Peyer's patch (tissue), 4 donors: ENCODE measurements around the gene TMCO4. TPM values are rescaled to one million over a fixed set of nuclear protein-coding genes. Genes with fewer than 3 reads are reported as not detected.

ENCODE experiments used
- DNase-seq, 3 donors: peaks; one replicate each; pipeline ENCODE4 v3.0.0-alpha.2; 2017 to 2019
- H3K27ac ChIP-seq, 4 donors: fragments of 200-600 bp; sonication (generic); one replicate each; pipeline ENCODE4 v1.5.1; 2016 to 2019
- H3K27me3 ChIP-seq, 2 donors: fragments of 200-600 bp; sonication (generic); one replicate each; pipeline ENCODE4 v1.5.1; 2019
- H3K36me3 ChIP-seq, 3 donors: fragments of 200-600 bp; sonication (generic); one replicate each; pipeline ENCODE4 v1.5.1; 2016 to 2019
- H3K4me1 ChIP-seq, 4 donors: fragments of 200-600 bp; sonication (generic); one replicate each; pipeline ENCODE4 v1.5.1; 2016 to 2019
- H3K4me3 ChIP-seq, 4 donors: fragments of 200-600 bp; sonication (generic); 1 replicate in 3 of 4; 2 replicates in 1 of 4; pipeline ENCODE4 v1.5.1; 2016 to 2019; ENCODE audit warnings: mild to moderate bottlenecking in 1 of 4
- H3K9me3 ChIP-seq, 4 donors: fragments of 200-600 bp; sonication (generic); one replicate each; pipeline ENCODE4 v1.5.1; 2016 to 2019; ENCODE audit warnings: mild to moderate bottlenecking in 1 of 4
- POLR2A ChIP-seq, 2 donors: fragments of 450-650 bp; IDR thresholded peaks; one replicate each; pipeline ENCODE4 v1.5.1; 2017; ENCODE audit warnings: antibody characterized with exemption in 2 of 2, mild to moderate bottlenecking in 2 of 2, moderate library complexity in 2 of 2
- total RNA-seq, 4 donors: library from RNA; depleted of rRNA; stranded (reverse); fragments of >200 nt; gene quantifications; one replicate each; pipeline ENCODE4 v1.1.0, GENCODE V29; 2016
- TF ChIP-seq, protein P1 (sequence below), 6 experiments: fragments of 450-650 bp in 4 of 6; fragments of 200-600 bp in 2 of 6; sonication (generic) in 1 of 6; IDR thresholded peaks; one replicate each; pipeline ENCODE4 v1.5.1; 2017 to 2019; ENCODE audit warnings: antibody characterized with exemption in 6 of 6, mild to moderate bottlenecking in 3 of 6, moderate library complexity in 1 of 6

Gene TMCO4
- total RNA-seq, 4 donors from 2014 or later, result 13.5 to 40.4 (median 26.1) TPM

DNA sequence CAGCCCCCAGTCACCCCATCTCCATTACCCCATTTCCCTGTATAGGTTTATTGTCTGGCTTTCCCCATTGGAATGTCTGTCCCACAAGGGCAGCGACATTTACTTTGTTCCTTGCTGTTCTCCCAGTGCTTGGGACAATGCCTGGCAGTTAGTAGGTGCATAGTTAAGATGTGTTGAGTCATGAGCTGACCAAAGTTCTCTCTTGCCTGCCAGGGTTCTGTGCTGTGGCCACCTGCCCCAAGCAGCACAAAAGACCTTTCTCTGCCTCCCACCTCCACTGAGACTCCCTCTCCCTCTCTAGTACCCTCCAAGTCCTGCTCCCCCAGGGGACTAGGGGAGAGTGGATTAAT, 40.0 kb downstream of the TMCO4 start:
- no peaks in the 10 kb centered on the region for H3K9me3 ChIP-seq
- no peaks in the 10 kb centered on the region for H3K27me3 ChIP-seq
- TF ChIP-seq POLR2A (IDR thresholded peaks at IDR 0.05), result no peak
- TF ChIP-seq, protein P1, sequence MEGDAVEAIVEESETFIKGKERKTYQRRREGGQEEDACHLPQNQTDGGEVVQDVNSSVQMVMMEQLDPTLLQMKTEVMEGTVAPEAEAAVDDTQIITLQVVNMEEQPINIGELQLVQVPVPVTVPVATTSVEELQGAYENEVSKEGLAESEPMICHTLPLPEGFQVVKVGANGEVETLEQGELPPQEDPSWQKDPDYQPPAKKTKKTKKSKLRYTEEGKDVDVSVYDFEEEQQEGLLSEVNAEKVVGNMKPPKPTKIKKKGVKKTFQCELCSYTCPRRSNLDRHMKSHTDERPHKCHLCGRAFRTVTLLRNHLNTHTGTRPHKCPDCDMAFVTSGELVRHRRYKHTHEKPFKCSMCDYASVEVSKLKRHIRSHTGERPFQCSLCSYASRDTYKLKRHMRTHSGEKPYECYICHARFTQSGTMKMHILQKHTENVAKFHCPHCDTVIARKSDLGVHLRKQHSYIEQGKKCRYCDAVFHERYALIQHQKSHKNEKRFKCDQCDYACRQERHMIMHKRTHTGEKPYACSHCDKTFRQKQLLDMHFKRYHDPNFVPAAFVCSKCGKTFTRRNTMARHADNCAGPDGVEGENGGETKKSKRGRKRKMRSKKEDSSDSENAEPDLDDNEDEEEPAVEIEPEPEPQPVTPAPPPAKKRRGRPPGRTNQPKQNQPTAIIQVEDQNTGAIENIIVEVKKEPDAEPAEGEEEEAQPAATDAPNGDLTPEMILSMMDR (IDR thresholded peaks at IDR 0.05), result no peak
- peaks cover 0 to 6% (median 0%) of the 10 kb centered on the region in 3 donors for H3K36me3 ChIP-seq
- no peak overlapping the region for H3K4me3 ChIP-seq
- peak in 1 of 3 donors; percentile 53 for DNase-seq
- peaks cover 0 to 8% (median 0%) of the 10 kb centered on the region in 4 donors for H3K4me1 ChIP-seq
- H3K27ac ChIP-seq, result no peak overlapping the region

DNA sequence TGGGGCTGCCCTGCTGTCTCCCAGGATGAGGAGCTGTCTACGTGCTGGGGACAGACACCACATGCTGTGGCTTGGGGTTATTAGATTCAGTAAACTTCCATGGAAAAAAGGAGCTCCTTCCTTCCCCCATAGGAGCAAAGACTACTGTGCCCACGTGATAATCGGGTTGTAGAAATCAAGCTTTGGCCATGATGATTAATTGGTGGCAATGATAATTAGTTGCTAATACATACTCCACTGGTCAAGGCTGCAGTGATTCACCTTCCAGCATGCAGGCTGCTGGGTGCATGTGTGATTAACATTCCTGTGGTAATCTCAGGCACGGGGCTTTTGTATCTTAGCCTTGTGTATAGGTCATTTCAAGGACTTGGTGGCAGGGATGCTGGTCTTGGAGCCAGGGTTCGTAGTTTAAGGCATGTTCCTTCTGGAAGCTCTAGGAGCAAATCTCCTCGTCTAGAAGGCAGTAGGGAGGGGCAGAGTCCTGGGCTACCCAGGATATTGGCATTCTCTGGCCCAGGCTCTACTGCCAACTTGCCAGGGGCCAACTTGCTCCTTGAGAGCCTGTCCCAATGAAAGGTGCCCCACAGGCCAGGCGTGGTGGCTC, 41.4 kb downstream of the TMCO4 start:
- no peak for DNase-seq
- peaks cover 0 to 7% (median 0%) of the 10 kb centered on the region in 3 donors for H3K36me3 ChIP-seq
- TF ChIP-seq POLR2A (IDR thresholded peaks at IDR 0.05), result no peak
- TF ChIP-seq, protein P1 (IDR thresholded peaks at IDR 0.05), result no peak
- no peak overlapping the region for H3K4me3 ChIP-seq
- no peaks in the 10 kb centered on the region for H3K27me3 ChIP-seq
- H3K27ac ChIP-seq, result no peak overlapping the region
- peaks cover 0 to 15% (median 0%) of the 10 kb centered on the region in 4 donors for H3K4me1 ChIP-seq
- no peaks in the 10 kb centered on the region for H3K9me3 ChIP-seq

DNA sequence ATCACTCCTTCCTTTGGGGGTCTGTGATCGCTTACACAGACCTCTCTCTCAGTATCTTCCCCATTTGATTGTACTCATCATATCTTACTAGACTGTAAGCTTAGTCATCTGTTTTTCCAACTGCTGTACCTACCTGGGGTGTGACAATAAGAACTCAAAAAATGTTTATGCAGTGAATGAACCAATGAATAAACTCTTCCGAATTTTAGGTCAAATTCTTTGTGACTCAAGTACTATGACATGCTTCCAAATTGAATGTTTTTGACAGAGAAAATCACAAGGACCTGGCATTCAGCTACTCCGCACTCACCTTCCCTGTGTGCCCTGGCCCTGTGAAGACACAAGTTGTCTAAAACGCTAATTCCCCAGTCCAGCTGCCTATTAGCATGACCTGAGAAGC, 42.1 kb downstream of the TMCO4 start:
- Histone ChIP-seq H3K27ac (no peak overlapping the region), H3K27me3 (no peaks in the 10 kb centered on the region), H3K9me3 (no peaks in the 10 kb centered on the region), H3K4me1 (peaks cover 0 to 15% (median 0%) of the 10 kb centered on the region in 4 donors), H3K4me3 (no peak overlapping the region), H3K36me3 (peaks cover 0 to 7% (median 0%) of the 10 kb centered on the region in 3 donors)
- TF ChIP-seq, protein P1 (IDR thresholded peaks at IDR 0.05), result no peak
- TF ChIP-seq POLR2A (IDR thresholded peaks at IDR 0.05), result no peak
- no peak for DNase-seq

DNA sequence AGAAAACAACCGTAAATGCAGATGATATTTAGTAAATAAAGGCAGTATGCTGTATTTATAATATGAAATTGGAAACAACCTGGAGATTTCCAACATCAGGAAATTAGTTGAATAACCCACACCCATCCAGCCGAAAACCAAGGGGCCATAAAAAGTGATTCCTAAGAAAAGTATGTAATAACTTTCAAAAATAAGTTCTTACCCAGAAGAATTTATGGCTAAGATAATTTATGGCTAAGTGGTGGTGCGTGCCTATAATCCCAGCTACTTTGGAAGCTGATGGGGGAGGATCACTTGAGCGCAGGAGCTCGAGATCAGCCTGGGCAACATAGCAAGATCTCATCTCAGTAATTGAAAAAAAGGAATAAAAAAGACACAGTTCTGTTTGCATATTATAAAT, 43.2 kb downstream of the TMCO4 start:
- Histone ChIP-seq H3K36me3 (peaks cover 0 to 7% (median 0%) of the 10 kb centered on the region in 3 donors), H3K9me3 (no peaks in the 10 kb centered on the region), H3K4me3 (no peak overlapping the region), H3K27me3 (no peaks in the 10 kb centered on the region), H3K4me1 (peaks cover 0 to 15% (median 0%) of the 10 kb centered on the region in 4 donors), H3K27ac (no peak overlapping the region)
- DNase-seq, result no peak
- TF ChIP-seq, protein P1 (IDR thresholded peaks at IDR 0.05), result no peak
- no peak for TF ChIP-seq POLR2A (IDR thresholded peaks at IDR 0.05)

DNA sequence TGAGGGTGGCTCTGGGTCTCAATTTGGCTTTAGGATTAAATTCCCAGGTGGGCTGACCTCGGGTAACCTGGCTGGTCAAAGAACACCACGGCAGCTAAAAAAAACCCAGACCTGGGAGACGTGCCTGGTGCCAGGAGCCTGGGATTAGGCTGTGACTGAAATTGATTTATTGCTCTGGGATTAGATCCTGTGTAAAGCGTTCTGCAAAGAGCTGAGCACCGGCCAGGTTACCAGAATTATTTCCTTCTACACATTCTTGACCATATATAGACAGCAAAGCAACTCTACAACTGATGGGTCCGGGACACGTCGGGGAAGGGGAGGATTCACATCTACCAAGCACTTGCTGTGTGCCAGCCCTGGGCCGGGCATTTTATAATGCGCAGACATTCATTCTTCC, 45.2 kb downstream of the TMCO4 start:
- Histone ChIP-seq H3K4me3 (no peak overlapping the region), H3K27me3 (no peaks in the 10 kb centered on the region), H3K4me1 (peaks cover 0 to 15% (median 0%) of the 10 kb centered on the region in 4 donors), H3K27ac (peak overlapping the region in 1 of 4 donors; percentile 9), H3K9me3 (no peaks in the 10 kb centered on the region), H3K36me3 (peaks cover 0 to 7% (median 0%) of the 10 kb centered on the region in 3 donors)
- no peak for DNase-seq
- no peak for TF ChIP-seq POLR2A (IDR thresholded peaks at IDR 0.05)

DNA sequence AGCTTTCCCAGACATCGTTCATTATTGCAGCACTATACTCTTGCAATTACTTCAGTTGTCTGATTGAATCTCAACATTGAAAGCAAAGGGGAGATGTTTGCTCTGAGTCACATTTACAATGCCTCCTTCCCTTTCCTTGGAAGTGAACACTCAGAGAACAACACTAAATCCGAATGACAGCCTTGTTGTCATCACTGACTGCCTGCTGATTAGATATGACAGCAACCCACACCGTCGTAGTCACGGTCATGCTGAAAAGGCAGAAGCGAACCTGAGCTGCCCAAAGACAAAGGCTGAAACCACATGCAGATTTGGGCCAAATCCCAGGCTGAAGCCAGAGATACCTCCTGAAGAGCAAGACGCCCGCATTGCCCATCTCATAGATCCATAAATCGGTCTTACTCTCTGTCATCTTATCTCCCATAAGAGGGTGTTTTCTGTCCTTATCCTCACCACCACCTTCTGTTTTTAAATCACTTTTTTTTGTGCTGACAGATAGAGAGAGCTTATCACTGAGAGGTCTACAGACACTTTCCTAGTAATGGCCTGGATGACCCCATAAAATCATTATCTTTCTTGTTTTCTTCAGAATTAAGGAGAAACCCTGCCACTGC, 47.5 kb downstream of the TMCO4 start:
- Histone ChIP-seq H3K9me3 (no peaks in the 10 kb centered on the region), H3K4me1 (peaks cover 0 to 19% (median 0%) of the 10 kb centered on the region in 4 donors), H3K4me3 (no peak overlapping the region), H3K36me3 (peaks cover 0 to 7% (median 0%) of the 10 kb centered on the region in 3 donors), H3K27me3 (no peaks in the 10 kb centered on the region), H3K27ac (no peak overlapping the region)
- peak in 1 of 3 donors; percentile 62 for DNase-seq
- TF ChIP-seq, protein P1 (IDR thresholded peaks at IDR 0.05), result no peak
- no peak for TF ChIP-seq POLR2A (IDR thresholded peaks at IDR 0.05)
